H1 (cell line): ENCODE results near the gene PIK3R6. TPM values are rescaled to one million over a fixed set of nuclear protein-coding genes. Genes with fewer than 3 reads are reported as not detected.

Experiments
- CTCF ChIA-PET: fragments of 300-600 bp; sonication (Branson Sonifier 250); formaldehyde crosslinking; loops from one replicate; lab custom pipeline; 2021; ENCODE audit not compliant: partially characterized antibody; lab: Charles Lee
- POLR2A ChIA-PET: fragments of 300-600 bp; sonication (Branson Sonifier 250); formaldehyde crosslinking; loops from one replicate; lab custom pipeline; 2021; ENCODE audit warnings: inconsistent platforms; ENCODE audit not compliant: partially characterized antibody; lab: Charles Lee
- DNase-seq, 2 experiments: peaks; one replicate each; pipeline versions ENCODE4 v3.0.0 to v3.0.0-alpha.2; 2010 to 2022; ENCODE audit warnings: low spot score in 2 of 2, low read depth in 1 of 2, mixed read lengths in 1 of 2
- FAIRE-seq: peaks from 2 replicates; lab custom pipeline; 2011; peaks lifted over from hg19 to GRCh38; lab: Jason Lieb, UNC
- H2AFZ ChIP-seq: 2 replicates; pipeline ENCODE4 v1.8.1; 2012; ENCODE audit warnings: low read length, inconsistent platforms
- H2AK5ac ChIP-seq: 2 replicates; pipeline ENCODE4 v1.6.1; 2013; ENCODE audit warnings: low read depth, low read length
- H2BK120ac ChIP-seq: replicated peaks from 2 replicates; pipeline ENCODE3; 2013; ENCODE audit warnings: low read depth, low read length, inconsistent platforms
- H2BK12ac ChIP-seq: 2 replicates; pipeline ENCODE4 v1.6.1; 2013; ENCODE audit warnings: low read depth, low read length
- H2BK15ac ChIP-seq: 2 replicates; pipeline ENCODE4 v1.6.1; 2013; ENCODE audit warnings: low read length
- H2BK20ac ChIP-seq: 2 replicates; pipeline ENCODE4 v1.6.1; 2013; ENCODE audit warnings: low read length
- H2BK5ac ChIP-seq: 2 replicates; pipeline ENCODE4 v1.6.1; 2013; ENCODE audit warnings: low read depth, low read length
- H3K14ac ChIP-seq: 2 replicates; pipeline ENCODE4 v1.6.1; 2013; ENCODE audit warnings: inconsistent platforms; ENCODE audit not compliant: insufficient read length
- H3K18ac ChIP-seq: 2 replicates; pipeline ENCODE4 v1.6.1; 2013; ENCODE audit warnings: low read length; ENCODE audit errors: extremely low read depth
- H3K23ac ChIP-seq: 2 replicates; pipeline ENCODE4 v1.6.1; 2013; ENCODE audit warnings: inconsistent platforms; ENCODE audit not compliant: insufficient read length
- H3K23me2 ChIP-seq: 2 replicates; pipeline ENCODE4 v1.6.1; 2013; ENCODE audit warnings: low read depth, low read length
- H3K27ac ChIP-seq: 2 replicates; pipeline ENCODE4 v1.6.1; 2011; ENCODE audit warnings: low read depth, low read length, inconsistent platforms
- H3K27me3 ChIP-seq, 4 experiments: replicated peaks in 1 of 4; 1 replicate in 1 of 4; 2 replicates in 3 of 4; pipeline versions ENCODE4 v1.6.1 to v1.8.1; 2011 to 2013; ENCODE audit warnings: low read length in 3 of 4, mild to moderate bottlenecking in 3 of 4, inconsistent platforms in 2 of 4, mixed read lengths in 2 of 4, moderate library complexity in 1 of 4; ENCODE audit not compliant: control insufficient read depth in 3 of 4, insufficient read depth in 3 of 4; ENCODE audit errors: extremely low read depth in 1 of 4
- H3K36me3 ChIP-seq, 4 experiments: 2 replicates each; pipeline versions ENCODE4 v1.6.1 to v1.8.1; 2011 to 2013; ENCODE audit warnings: mild to moderate bottlenecking in 4 of 4, low read length in 3 of 4, moderate library complexity in 2 of 4, control low read depth in 1 of 4, inconsistent platforms in 1 of 4; ENCODE audit not compliant: insufficient read depth in 4 of 4, control insufficient read depth in 2 of 4
- H3K4ac ChIP-seq: replicated peaks from 2 replicates; pipeline ENCODE3; 2013; ENCODE audit warnings: low read length, low read depth, mixed read lengths, inconsistent platforms; ENCODE audit not compliant: insufficient read length
- H3K4me1 ChIP-seq, 4 experiments: replicated peaks in 1 of 4; 1 replicate in 1 of 4; 2 replicates in 3 of 4; pipeline versions ENCODE4 v1.6.1 to v1.8.1; 2011 to 2013; ENCODE audit warnings: low read length in 3 of 4, inconsistent platforms in 2 of 4, mixed read lengths in 1 of 4; ENCODE audit not compliant: insufficient read depth in 4 of 4, control insufficient read depth in 3 of 4
- H3K4me2 ChIP-seq, 2 experiments: 2 replicates each; pipeline versions ENCODE4 v1.6.1 to v1.8.1; 2011 to 2013; ENCODE audit warnings: low read depth in 2 of 2, low read length in 2 of 2, control low read depth in 1 of 2, inconsistent platforms in 1 of 2, mild to moderate bottlenecking in 1 of 2; ENCODE audit not compliant: insufficient read depth in 1 of 2
- H3K4me3 ChIP-seq, 4 experiments: fragments of 200-600, 300-600 bp in 1 of 4; sonication (generic), shearing (Covaris generic), sonication (Bioruptor Twin) in 1 of 4; 2 replicates each; pipeline versions ENCODE4 v1.5.1 to v1.8.1; 2011 to 2016; ENCODE audit warnings: low read length in 4 of 4, low read depth in 3 of 4, control low read depth in 2 of 4, inconsistent platforms in 2 of 4, mild to moderate bottlenecking in 2 of 4, mixed read lengths in 1 of 4, moderate library complexity in 1 of 4; ENCODE audit not compliant: insufficient read depth in 2 of 4; ENCODE audit errors: extremely low read depth in 1 of 4
- H3K56ac ChIP-seq: replicated peaks from 2 replicates; pipeline ENCODE3; 2013; ENCODE audit warnings: low read depth, mild to moderate bottlenecking, mixed read lengths, low read length, inconsistent platforms; ENCODE audit not compliant: insufficient read length
- H3K79me1 ChIP-seq: 2 replicates; pipeline ENCODE4 v1.6.1; 2013; ENCODE audit warnings: low read depth, low read length, control low read depth
- H3K79me2 ChIP-seq, 2 experiments: 2 replicates each; pipeline versions ENCODE4 v1.6.1 to v1.8.1; 2012 to 2013; ENCODE audit warnings: low read length in 2 of 2, mild to moderate bottlenecking in 2 of 2, inconsistent platforms in 1 of 2; ENCODE audit not compliant: insufficient read depth in 2 of 2, control insufficient read depth in 1 of 2
- H3K9ac ChIP-seq, 4 experiments: replicated peaks in 1 of 4; 1 replicate in 1 of 4; 2 replicates in 3 of 4; pipeline versions ENCODE4 v1.6.1 to v1.8.1; 2011 to 2013; ENCODE audit warnings: low read depth in 3 of 4, low read length in 3 of 4, control low read depth in 2 of 4, mild to moderate bottlenecking in 2 of 4, moderate library complexity in 2 of 4, inconsistent platforms in 1 of 4; ENCODE audit errors: extremely low read depth in 1 of 4
- H3K9me3 ChIP-seq, 2 experiments: 2 replicates each; pipeline versions ENCODE4 v1.6.1 to v1.8.1; 2012 to 2013; ENCODE audit warnings: mild to moderate bottlenecking in 2 of 2, moderate library complexity in 2 of 2, control low read depth in 1 of 2, inconsistent platforms in 1 of 2, low read depth in 1 of 2, low read length in 1 of 2, mixed read lengths in 1 of 2; ENCODE audit not compliant: insufficient read depth in 2 of 2
- H4K20me1 ChIP-seq, 2 experiments: replicated peaks in 1 of 2; 2 replicates each; pipeline versions ENCODE3 to v1.8.1; 2011 to 2013; ENCODE audit warnings: inconsistent platforms in 2 of 2, low read length in 2 of 2, mild to moderate bottlenecking in 1 of 2; ENCODE audit not compliant: insufficient read depth in 2 of 2, control insufficient read depth in 1 of 2
- H4K5ac ChIP-seq: 2 replicates; pipeline ENCODE4 v1.6.1; 2013; ENCODE audit warnings: low read length, low read depth, mixed read lengths, inconsistent platforms; ENCODE audit not compliant: insufficient read length
- H4K8ac ChIP-seq: 2 replicates; pipeline ENCODE4 v1.8.0; 2013; ENCODE audit warnings: mild to moderate bottlenecking, moderate library complexity, low read length, inconsistent platforms; ENCODE audit not compliant: insufficient read depth; ENCODE audit errors: extremely low read depth
- H4K91ac ChIP-seq: replicated peaks from 2 replicates; pipeline ENCODE3; 2013; ENCODE audit warnings: low read length, mixed read lengths, inconsistent platforms; ENCODE audit not compliant: insufficient read length
- ASH2L ChIP-seq: fragments of 200-600, 300-600 bp; sonication (generic); IDR thresholded peaks from one replicate; pipeline ENCODE4 v1.7.1; 2017; ENCODE audit warnings: low read length
- CBX5 ChIP-seq: fragments of 300-800, 300-1000 bp; sonication (generic); IDR thresholded peaks from 2 replicates; pipeline ENCODE4 v1.7.1; 2016; ENCODE audit warnings: antibody characterized with exemption, low read length, low read depth
- CHD1 ChIP-seq: IDR thresholded peaks from 2 replicates; pipeline ENCODE4 v1.6.1; 2012; ENCODE audit warnings: low read depth, low read length, improper control_type of control experiment
- CHD2 ChIP-seq: IDR thresholded peaks from 2 replicates; pipeline ENCODE4 v1.6.1; 2012; ENCODE audit warnings: low read length, improper control_type of control experiment
- E2F6 ChIP-seq: IDR thresholded peaks from 2 replicates; pipeline ENCODE4 v1.6.1; 2012; ENCODE audit warnings: inconsistent platforms
- FOSL1 ChIP-seq: IDR thresholded peaks from 2 replicates; pipeline ENCODE4 v1.6.1; 2011; ENCODE audit warnings: mild to moderate bottlenecking, low read depth, low read length, moderate library complexity; ENCODE audit not compliant: insufficient read depth
- GABPA ChIP-seq: IDR thresholded peaks from 2 replicates; pipeline ENCODE4 v1.6.1; 2011; ENCODE audit warnings: mild to moderate bottlenecking, low read length, moderate library complexity, borderline replicate concordance; ENCODE audit not compliant: insufficient read depth
- NANOG ChIP-seq: IDR thresholded peaks from 2 replicates; pipeline ENCODE4 v1.6.1; 2011; ENCODE audit warnings: low read length, low read depth, mild to moderate bottlenecking, inconsistent platforms; ENCODE audit not compliant: insufficient read depth, poor library complexity, severe bottlenecking
- SIN3A ChIP-seq, 2 experiments: IDR thresholded peaks in 1 of 2; conservative IDR thresholded peaks in 1 of 2; 2 replicates each; pipeline ENCODE4 v1.6.1; 2011 to 2012; ENCODE audit warnings: low read length in 2 of 2, improper control_type of control experiment in 1 of 2, low read depth in 1 of 2, mild to moderate bottlenecking in 1 of 2
- TCF12 ChIP-seq: IDR thresholded peaks from 2 replicates; pipeline ENCODE4 v1.6.1; 2011; ENCODE audit warnings: low read depth, mild to moderate bottlenecking, low read length
- WGBS, 2 experiments: shearing (Covaris generic) in 1 of 2; methylation state at CpG; one replicate each; pipeline versions ENCODE4 v1.1.6 to v1.1.7; 2013 to 2015; ENCODE audit warnings: low lambda C conversion rate in 2 of 2, mixed read lengths in 2 of 2, inconsistent platforms in 1 of 2, low coverage in 1 of 2, missing lambda C conversion rate in 1 of 2; ENCODE audit not compliant: insufficient replicate concordance in 2 of 2, insufficient coverage in 1 of 2, insufficient read length in 1 of 2; ENCODE audit errors: extremely low coverage in 1 of 2, missing lambda C conversion rate in 1 of 2; 5-methylcytosine and 5-hydroxymethylcytosine counted together
- polyA plus RNA-seq, 7 experiments: library from polyadenylated mRNA; depleted of rRNA in 3 of 7; stranded (reverse) in 5 of 7; unstranded in 2 of 7; fragments of >200 nt in 5 of 7; fragments of 200-250 nt in 2 of 7; gene quantifications; 1 replicate in 5 of 7; 2 replicates in 1 of 7; 4 replicates in 1 of 7; pipeline versions ENCODE4 v1.2.1 to v1.2.3, GENCODE V29; 2011 to 2013; ENCODE audit warnings: missing spikeins in 2 of 7, mixed read lengths in 2 of 7
- total RNA-seq: library from RNA; stranded (reverse); fragmentation: NEBNext Ultra II Directional; extraction: Animal tissue kit (Norgen Biotek cat#: 25700); gene quantifications from 2 replicates; pipeline ENCODE4 v1.2.1, GENCODE V29; 2021
- TF ChIP-seq, protein P1 (sequence below): IDR thresholded peaks from 2 replicates; pipeline ENCODE4 v1.6.1; 2011; ENCODE audit warnings: low read depth, mild to moderate bottlenecking, low read length; ENCODE audit not compliant: insufficient read depth

PIK3R6 gene
- total and polyA plus RNA-seq, 2 of the 8 experiments (the other 6 are each of a cell fraction or from before 2014, with no cell fraction given) = 0.24 to 1.2 TPM

GRCh38 chr17:8835631-8836364 lies 31.7 kb downstream of the PIK3R6 start:
- Histone ChIP-seq H3K27me3 (no peaks in the 10 kb centered on the region), H3K23ac (no peak overlapping the region), H3K56ac (no peak overlapping the region), H2AFZ (no peak overlapping the region), H4K20me1 (no peaks in the 10 kb centered on the region), H2BK120ac (no peak overlapping the region), H4K5ac (no peak overlapping the region), H3K79me2 (no peaks in the 10 kb centered on the region), H3K79me1 (no peaks in the 10 kb centered on the region), H2BK20ac (no peak overlapping the region), H3K23me2 (peaks cover 2% of the 10 kb centered on the region; the same call in 1 of the 2 replicates), H3K14ac (no peak overlapping the region), H3K4ac (no peak overlapping the region), H3K4me3 (no peak overlapping the region), H3K4me1 (peaks cover 0 to 5% (median 4%) of the 10 kb centered on the region in 4 experiments; a peak in 6 of 7 replicates), H3K9ac (no peak overlapping the region), H3K27ac (no peak overlapping the region), H3K4me2 (no peak overlapping the region), H2BK5ac (no peak overlapping the region), H3K9me3 (no peaks in the 10 kb centered on the region), H3K36me3 (no peaks in the 10 kb centered on the region), H3K18ac (no peak overlapping the region), H2BK12ac (no peak overlapping the region), H2BK15ac (0 out of 2 replicates have a peak overlapping the region, but pooled peaks have one; percentile 16), H2AK5ac (no peak overlapping the region; the same call in 1 of the 2 replicates), H4K8ac (no peak overlapping the region), H4K91ac (no peak overlapping the region)
- ChIA-PET CTCF (interaction anchor here (0.8 to 3.5 kb wide), 7 partner anchors 8 to 58 kb away, joined by 3 to 18 read pairs (median 4); no protein-coding TSS in a partner anchor), POLR2A (interaction anchor here (1.1 to 1.4 kb wide), 3 partner anchors 11 to 229 kb away, joined by 3 to 4 read pairs (median 3); no protein-coding TSS in a partner anchor)
- DNase-seq (peak in 1 of 2 experiments; percentile 34), FAIRE-seq (no peak)
- WGBS, 2 experiments = 75% methylated on average over 6 of the region's 6 CpGs; no CpG with 5 or more reads in 1 of the 2 experiments
- TF ChIP-seq SIN3A (conservative IDR thresholded peaks at IDR 0.05 in 1 of 2, IDR thresholded peaks at IDR 0.05 in 1 of 2; ENCODE audit: low read depth in 1 of 2, low read length in 2 of 2) (no peak), E2F6 (no peak), FOSL1 (no peak), ASH2L (no peak), CHD2 (no peak), CBX5 (no peak), CHD1 (no peak), TCF12 (no peak), NANOG (no peak), GABPA (no peak)
- TF ChIP-seq, protein P1, sequence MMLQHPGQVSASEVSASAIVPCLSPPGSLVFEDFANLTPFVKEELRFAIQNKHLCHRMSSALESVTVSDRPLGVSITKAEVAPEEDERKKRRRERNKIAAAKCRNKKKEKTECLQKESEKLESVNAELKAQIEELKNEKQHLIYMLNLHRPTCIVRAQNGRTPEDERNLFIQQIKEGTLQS = no peak
